ENCODE measurements around the gene ADGRD2. TPM values are rescaled to one million over a fixed set of nuclear protein-coding genes. Genes with fewer than 3 reads are reported as not detected.

ADGRD2 gene
- total RNA-seq, 1 donor from 2014 or later: not detected

DNA sequence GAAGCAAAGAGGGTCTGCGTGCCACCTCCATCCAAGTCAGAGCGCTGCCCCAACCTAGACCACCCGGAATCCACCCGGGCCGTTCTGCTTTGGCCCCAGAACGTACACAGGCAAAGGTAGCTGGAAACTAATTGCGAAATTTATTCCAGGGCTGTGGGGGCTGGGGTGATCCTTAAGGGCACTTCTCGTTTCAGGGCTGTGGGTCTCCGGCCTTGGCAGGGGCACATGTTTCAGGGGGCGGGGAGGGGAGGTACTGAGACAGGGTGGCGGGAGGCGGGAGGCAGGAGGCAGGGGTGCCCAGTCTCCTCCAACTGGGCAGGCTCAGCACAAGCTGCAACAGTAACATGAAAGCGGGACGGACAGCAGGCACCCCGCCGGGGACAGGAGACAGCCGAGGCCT is 30.9 kb downstream of the ADGRD2 start:
- H3K9me3 Mint-ChIP-seq (ENCODE audit: unreplicated experiment): peaks cover 5% of the 10 kb centered on the region
- peaks cover 14% of the 10 kb centered on the region for H3K27me3 Mint-ChIP-seq (ENCODE audit: unreplicated experiment)
- H3K4me1 Mint-ChIP-seq (ENCODE audit: low read depth, unreplicated experiment): peaks cover 2% of the 10 kb centered on the region
- DNase-seq: no peak
- H3K27ac Mint-ChIP-seq (ENCODE audit: unreplicated experiment): no peak overlapping the region
- H3K4me3 Mint-ChIP-seq (ENCODE audit: unreplicated experiment): no peak overlapping the region
- H3K36me3 Mint-ChIP-seq (ENCODE audit: unreplicated experiment): no peaks in the 10 kb centered on the region
- no peak for TF ChIP-seq CTCF (IDR thresholded peaks at IDR 0.05; ENCODE audit: partially characterized antibody, unreplicated experiment)

DNA sequence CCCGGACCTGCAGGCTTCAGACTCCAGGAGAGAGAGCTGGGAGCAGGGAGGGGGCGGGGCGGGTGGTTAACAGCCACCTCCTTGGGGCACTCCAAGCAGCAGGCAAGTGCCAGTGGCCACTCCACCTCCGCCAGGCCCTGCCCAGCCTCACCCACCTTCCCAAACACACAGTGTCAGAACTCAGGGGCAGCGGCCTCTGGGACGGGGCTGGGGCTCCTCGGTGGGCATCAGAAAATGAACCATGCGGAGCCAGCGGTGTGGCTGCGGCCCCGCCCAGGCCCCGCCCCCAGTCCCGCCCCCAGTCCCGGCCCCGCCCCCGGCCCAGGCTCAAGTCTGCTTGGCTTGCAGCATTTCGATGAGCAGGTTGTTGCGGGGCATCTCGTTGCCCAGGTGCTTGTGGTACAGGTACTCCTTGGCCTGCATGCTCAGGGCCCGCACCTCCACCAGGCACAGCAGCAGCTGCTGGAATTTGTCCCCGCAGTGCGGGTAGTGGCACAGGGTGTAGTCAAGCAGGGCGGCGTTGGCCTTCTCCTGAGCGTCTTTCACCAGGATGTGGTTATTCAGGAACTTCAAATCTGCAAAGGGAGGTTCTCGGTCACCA is 32.3 kb downstream of the ADGRD2 start:
- H3K4me1 Mint-ChIP-seq (ENCODE audit: low read depth, unreplicated experiment): peaks cover 4% of the 10 kb centered on the region
- no peak for TF ChIP-seq CTCF (IDR thresholded peaks at IDR 0.05; ENCODE audit: partially characterized antibody, unreplicated experiment)
- H3K4me3 Mint-ChIP-seq (ENCODE audit: unreplicated experiment): no peak overlapping the region
- H3K27ac Mint-ChIP-seq (ENCODE audit: unreplicated experiment): no peak overlapping the region
- H3K36me3 Mint-ChIP-seq (ENCODE audit: unreplicated experiment): no peaks in the 10 kb centered on the region
- H3K9me3 Mint-ChIP-seq (ENCODE audit: unreplicated experiment): peaks cover 5% of the 10 kb centered on the region
- peaks cover 14% of the 10 kb centered on the region for H3K27me3 Mint-ChIP-seq (ENCODE audit: unreplicated experiment)
- no peak for DNase-seq

- Mint-ChIP-seq H3K36me3 (ENCODE audit: unreplicated experiment) (no peaks in the 10 kb centered on the region), H3K4me3 (ENCODE audit: unreplicated experiment) (no peak overlapping the region), H3K27me3 (ENCODE audit: unreplicated experiment) (peaks cover 11% of the 10 kb centered on the region), H3K4me1 (ENCODE audit: low read depth, unreplicated experiment) (peaks cover 2% of the 10 kb centered on the region), H3K9me3 (ENCODE audit: unreplicated experiment) (peaks cover 5% of the 10 kb centered on the region), H3K27ac (ENCODE audit: unreplicated experiment) (peak overlapping the region; percentile 11)
- no peak for TF ChIP-seq CTCF (IDR thresholded peaks at IDR 0.05; ENCODE audit: partially characterized antibody, unreplicated experiment)
- no peak for DNase-seq
Observed at GRCh38 chr9:124483481-124483880, 33.2 kb downstream of the ADGRD2 start.

DNA sequence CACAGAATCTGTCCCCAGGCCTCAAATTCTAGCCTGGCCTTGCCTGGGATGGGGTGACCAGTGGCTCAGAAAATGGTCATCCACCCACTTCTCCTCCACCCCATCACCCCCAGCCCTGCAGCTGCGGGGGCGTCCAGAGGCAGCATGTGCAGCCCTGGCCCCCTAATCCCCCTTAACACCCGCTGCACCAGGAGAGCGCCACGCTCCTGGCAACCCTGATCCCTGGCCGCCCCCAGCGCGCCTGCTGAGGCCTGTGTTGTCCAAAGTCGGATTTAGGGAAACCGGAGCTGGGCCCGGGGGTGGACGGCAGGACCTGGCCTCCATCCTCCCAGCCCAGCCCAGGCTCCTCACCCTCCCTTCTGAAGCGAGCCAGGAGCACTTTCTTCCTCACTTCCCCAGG is 35.0 kb downstream of the ADGRD2 start:
- TF ChIP-seq CTCF (IDR thresholded peaks at IDR 0.05; ENCODE audit: partially characterized antibody, unreplicated experiment): no peak
- H3K27ac Mint-ChIP-seq (ENCODE audit: unreplicated experiment): no peak overlapping the region
- no peaks in the 10 kb centered on the region for H3K36me3 Mint-ChIP-seq (ENCODE audit: unreplicated experiment)
- peaks cover 12% of the 10 kb centered on the region for H3K27me3 Mint-ChIP-seq (ENCODE audit: unreplicated experiment)
- DNase-seq: no peak
- peaks cover 3% of the 10 kb centered on the region for H3K9me3 Mint-ChIP-seq (ENCODE audit: unreplicated experiment)
- H3K4me1 Mint-ChIP-seq (ENCODE audit: low read depth, unreplicated experiment): peaks cover 2% of the 10 kb centered on the region
- H3K4me3 Mint-ChIP-seq (ENCODE audit: unreplicated experiment): no peak overlapping the region

DNA sequence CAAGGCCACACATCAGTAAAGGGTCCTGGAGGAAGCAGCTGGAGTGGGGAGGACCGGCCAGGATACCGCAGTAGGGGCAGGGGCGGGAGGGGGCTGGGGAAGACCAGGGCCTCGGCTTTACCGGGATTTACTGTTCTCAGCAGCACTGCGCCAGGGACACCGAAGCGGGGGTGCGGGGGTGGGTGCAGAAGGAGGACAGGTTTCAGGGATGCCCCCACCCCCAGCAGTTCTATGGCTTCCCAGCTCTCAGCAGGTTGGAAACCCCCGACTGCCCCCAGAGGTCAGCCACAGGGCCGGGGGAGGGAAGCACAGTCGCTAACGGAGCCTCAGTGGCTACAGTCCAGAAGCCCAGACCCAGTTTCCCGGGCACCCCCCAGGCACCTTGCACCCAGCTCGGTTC is 35.7 kb downstream of the ADGRD2 start:
- no peaks in the 10 kb centered on the region for H3K36me3 Mint-ChIP-seq (ENCODE audit: unreplicated experiment)
- TF ChIP-seq CTCF (IDR thresholded peaks at IDR 0.05; ENCODE audit: partially characterized antibody, unreplicated experiment): no peak
- peaks cover 3% of the 10 kb centered on the region for H3K9me3 Mint-ChIP-seq (ENCODE audit: unreplicated experiment)
- H3K4me1 Mint-ChIP-seq (ENCODE audit: low read depth, unreplicated experiment): peaks cover 2% of the 10 kb centered on the region
- H3K27ac Mint-ChIP-seq (ENCODE audit: unreplicated experiment): no peak overlapping the region
- H3K27me3 Mint-ChIP-seq (ENCODE audit: unreplicated experiment): peaks cover 14% of the 10 kb centered on the region
- H3K4me3 Mint-ChIP-seq (ENCODE audit: unreplicated experiment): no peak overlapping the region
- DNase-seq: no peak

Measured in glutamatergic neuron (in vitro differentiated cells).